SH-SY5Y (cell line): Measurements from ENCODE around the gene SLC41A3.

ENCODE experiments used
- GATA2 ChIP-seq: IDR thresholded peaks from 2 replicates; pipeline ENCODE4 v1.6.1; 2011; ENCODE audit warnings: mild to moderate bottlenecking, low read depth, low read length
- GATA3 ChIP-seq: IDR thresholded peaks from 2 replicates; pipeline ENCODE4 v1.6.1; 2011; ENCODE audit warnings: low read depth, mild to moderate bottlenecking, low read length, moderate library complexity

DNA sequence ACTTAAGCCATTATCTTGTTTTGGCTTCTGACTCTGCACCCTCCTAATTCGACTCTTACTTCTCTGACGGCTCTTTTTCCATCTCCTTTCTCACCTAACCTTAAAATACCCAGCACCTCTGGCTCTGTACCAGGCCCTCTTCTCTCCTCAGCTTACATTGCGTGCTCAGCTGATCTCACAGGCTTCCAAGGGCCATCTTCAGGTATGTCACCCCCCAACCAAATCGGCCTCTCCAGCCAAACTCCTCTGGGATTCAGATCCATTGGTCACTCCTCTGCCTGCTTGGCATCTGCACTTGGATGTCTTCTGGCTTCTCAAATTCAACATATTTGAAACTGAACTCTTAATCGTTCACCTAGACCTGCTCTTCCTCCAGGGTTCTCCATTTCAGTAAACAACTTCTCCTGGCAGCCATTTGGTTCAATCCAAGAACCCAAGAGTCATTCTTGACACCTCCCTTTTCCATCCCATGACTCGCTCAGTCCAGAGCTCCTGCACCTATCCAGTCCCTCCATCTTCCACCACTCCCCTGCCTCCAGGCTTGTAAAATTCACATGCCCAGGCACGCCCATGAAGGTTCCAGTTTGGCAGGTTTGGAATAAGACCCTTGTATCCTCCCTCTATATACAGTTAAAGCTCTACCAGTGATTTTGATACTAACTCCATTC lies 35.2 kb upstream of the SLC41A3 start:
- TF ChIP-seq GATA2 (no peak), GATA3 (no peak)
